Skeletal muscle satellite cell (primary cell): ENCODE results near the gene MEGF9.
A peak's percentile ranks its signal among the peaks of the same experiment; 100 is the strongest.

Experiments used
- H3K27me3 ChIP-seq: 2 replicates; pipeline ENCODE4 v1.7.0; 2013; ENCODE audit warnings: low read length; ENCODE audit not compliant: control insufficient read depth, insufficient read depth
- H3K36me3 ChIP-seq: 2 replicates; pipeline ENCODE4 v1.7.0; 2013; ENCODE audit warnings: mild to moderate bottlenecking, control low read depth, low read length; ENCODE audit not compliant: insufficient read depth
- H3K4me1 ChIP-seq: 2 replicates; pipeline ENCODE4 v1.7.0; 2013; ENCODE audit warnings: low read length; ENCODE audit not compliant: control insufficient read depth, insufficient read depth
- H3K4me2 ChIP-seq: 2 replicates; pipeline ENCODE4 v1.7.0; 2013; ENCODE audit warnings: mild to moderate bottlenecking, low read length
- H3K4me3 ChIP-seq: 2 replicates; pipeline ENCODE4 v1.7.0; 2013; ENCODE audit warnings: low read length
- H3K9ac ChIP-seq: 2 replicates; pipeline ENCODE4 v1.7.0; 2013; ENCODE audit warnings: mild to moderate bottlenecking, low read depth, low read length, moderate library complexity
- H3K9me3 ChIP-seq: replicated peaks from 2 replicates; pipeline ENCODE4 v1.7.0; 2013; ENCODE audit warnings: mild to moderate bottlenecking, control low read depth, low read length

MEGF9 gene

GRCh38 chr9:120742951-120743416 is 28.7 kb upstream of the MEGF9 start:
- H3K4me1 ChIP-seq, result peaks cover 11% of the 10 kb centered on the region
- H3K9ac ChIP-seq, result no peak overlapping the region
- H3K36me3 ChIP-seq, result no peaks in the 10 kb centered on the region
- H3K27me3 ChIP-seq, result no peaks in the 10 kb centered on the region
- H3K9me3 ChIP-seq, result no peaks in the 10 kb centered on the region
- no peak overlapping the region for H3K4me2 ChIP-seq
- H3K4me3 ChIP-seq, result no peak overlapping the region

GRCh38 chr9:120741701-120742100 is 27.4 kb upstream of the MEGF9 start:
- Histone ChIP-seq H3K9me3 (no peaks in the 10 kb centered on the region), H3K4me2 (no peak overlapping the region), H3K36me3 (no peaks in the 10 kb centered on the region), H3K4me1 (peaks cover 11% of the 10 kb centered on the region), H3K9ac (no peak overlapping the region), H3K4me3 (no peak overlapping the region), H3K27me3 (no peaks in the 10 kb centered on the region)

- Histone ChIP-seq H3K4me1 (peaks cover 11% of the 10 kb centered on the region), H3K4me3 (no peak overlapping the region), H3K36me3 (no peaks in the 10 kb centered on the region), H3K27me3 (no peaks in the 10 kb centered on the region), H3K9me3 (no peaks in the 10 kb centered on the region), H3K4me2 (no peak overlapping the region), H3K9ac (no peak overlapping the region)
Observed at GRCh38 chr9:120741191-120741590, 26.9 kb upstream of the MEGF9 start.

GRCh38 chr9:120740132-120740531 is 25.9 kb upstream of the MEGF9 start:
- no peaks in the 10 kb centered on the region for H3K36me3 ChIP-seq

GRCh38 chr9:120737416-120738165 is 23.3 kb upstream of the MEGF9 start:
- Histone ChIP-seq H3K4me3 (no peak overlapping the region), H3K4me1 (peaks cover 19% of the 10 kb centered on the region), H3K27me3 (no peaks in the 10 kb centered on the region), H3K9me3 (no peaks in the 10 kb centered on the region), H3K4me2 (no peak overlapping the region), H3K9ac (no peak overlapping the region), H3K36me3 (no peaks in the 10 kb centered on the region)

More at GRCh38 chr9:120740132-120740531, 25.9 kb upstream of the MEGF9 start:
- Histone ChIP-seq H3K4me1 (peaks cover 14% of the 10 kb centered on the region), H3K27me3 (no peaks in the 10 kb centered on the region), H3K9ac (no peak overlapping the region), H3K4me3 (no peak overlapping the region), H3K4me2 (no peak overlapping the region), H3K9me3 (no peaks in the 10 kb centered on the region)

- no peak overlapping the region for H3K4me3 ChIP-seq
Observed at GRCh38 chr9:120736881-120737280, 22.6 kb upstream of the MEGF9 start.

GRCh38 chr9:120735415-120736126 is 21.3 kb upstream of the MEGF9 start:
- no peak overlapping the region for H3K4me3 ChIP-seq
- no peak overlapping the region for H3K9ac ChIP-seq
- no peaks in the 10 kb centered on the region for H3K27me3 ChIP-seq
- H3K4me1 ChIP-seq, result peaks cover 22% of the 10 kb centered on the region
- H3K4me2 ChIP-seq, result no peak overlapping the region
- no peaks in the 10 kb centered on the region for H3K36me3 ChIP-seq
- H3K9me3 ChIP-seq, result no peaks in the 10 kb centered on the region

More at GRCh38 chr9:120736881-120737280, 22.6 kb upstream of the MEGF9 start:
- no peaks in the 10 kb centered on the region for H3K27me3 ChIP-seq
- no peak overlapping the region for H3K9ac ChIP-seq
- H3K9me3 ChIP-seq, result no peaks in the 10 kb centered on the region
- H3K36me3 ChIP-seq, result no peaks in the 10 kb centered on the region
- no peak overlapping the region for H3K4me2 ChIP-seq
- peaks cover 14% of the 10 kb centered on the region for H3K4me1 ChIP-seq

GRCh38 chr9:120734607-120735410 is 20.5 kb upstream of the MEGF9 start:
- H3K4me2 ChIP-seq, result no peak overlapping the region
- H3K36me3 ChIP-seq, result no peaks in the 10 kb centered on the region
- no peaks in the 10 kb centered on the region for H3K9me3 ChIP-seq
- H3K4me3 ChIP-seq, result no peak overlapping the region
- H3K9ac ChIP-seq, result no peak overlapping the region
- no peaks in the 10 kb centered on the region for H3K27me3 ChIP-seq
- H3K4me1 ChIP-seq, result peaks cover 29% of the 10 kb centered on the region

- no peaks in the 10 kb centered on the region for H3K9me3 ChIP-seq
- H3K4me3 ChIP-seq, result no peak overlapping the region
- H3K9ac ChIP-seq, result no peak overlapping the region
- H3K27me3 ChIP-seq, result no peaks in the 10 kb centered on the region
- H3K4me2 ChIP-seq, result no peak overlapping the region
- peaks cover 33% of the 10 kb centered on the region for H3K4me1 ChIP-seq
- no peaks in the 10 kb centered on the region for H3K36me3 ChIP-seq
Observed at GRCh38 chr9:120733190-120733589, 18.9 kb upstream of the MEGF9 start.

GRCh38 chr9:120730654-120731514 is 16.6 kb upstream of the MEGF9 start:
- peaks cover 33% of the 10 kb centered on the region for H3K4me1 ChIP-seq
- peak overlapping the region; percentile 36 for H3K4me3 ChIP-seq

More at GRCh38 chr9:120730654-120731514, 16.6 kb upstream of the MEGF9 start:
- H3K9me3 ChIP-seq, result no peaks in the 10 kb centered on the region
- H3K27me3 ChIP-seq, result no peaks in the 10 kb centered on the region
- H3K4me2 ChIP-seq, result peak overlapping the region; percentile 40
- no peaks in the 10 kb centered on the region for H3K36me3 ChIP-seq
- no peak overlapping the region for H3K9ac ChIP-seq
